ENCODE data around the gene STBD1. TPM values are rescaled to one million over a fixed set of nuclear protein-coding genes. Genes with fewer than 3 reads are reported as not detected.

The STBD1 gene
- total and polyA plus RNA-seq, 9 of the 15 experiments (the other 6 are each of a cell fraction or from before 2014, with no cell fraction given) = 0.08 to 0.64 (median 0.27) TPM; not detected in 2

- no peaks in the 10 kb centered on the region for H4K20me1 ChIP-seq (replicated peaks; ENCODE audit: control insufficient read depth, insufficient read depth, low read length)
- H3K79me2 ChIP-seq (ENCODE audit: control insufficient read depth, insufficient read depth, low read length) = no peaks in the 10 kb centered on the region
- no peak overlapping the region for H3K9ac ChIP-seq (ENCODE audit: insufficient read depth in 1 of 2, low read depth in 2 of 2, low read length in 2 of 2)
- ChIA-PET CTCF (ENCODE audit: low intra/inter-chr PET ratio) (no interaction called here), POLR2A (no interaction called here)
- no peak overlapping the region for H2AFZ ChIP-seq (ENCODE audit: low read depth, low read length)
- H3K4me3 ChIP-seq = no peak overlapping the region
- no peaks in the 10 kb centered on the region for H3K27me3 ChIP-seq (ENCODE audit: control insufficient read depth in 2 of 2, insufficient read depth in 2 of 2, low read length in 2 of 2)
- TF ChIP-seq ZNF316 (IDR thresholded peaks at IDR 0.05) (peak; percentile 56), ARID3B (CRISPR knock-in tag; IDR thresholded peaks at IDR 0.05; ENCODE audit: borderline replicate concordance) (no peak), ARNT (IDR thresholded peaks at IDR 0.05) (no peak), FUS (optimal IDR thresholded peaks at IDR 0.05; ENCODE audit: low read depth, low read length) (no peak), ZNF232 (CRISPR knock-in tag; IDR thresholded peaks at IDR 0.05) (no peak)
- no peaks in the 10 kb centered on the region for H3K9me3 ChIP-seq (replicated peaks; ENCODE audit: control insufficient read depth, insufficient read depth, low read depth, low read length)
- in situ Hi-C loops (cut with MboI) = no loop called here
- no TSS peak for BruUV-seq (replicated peaks)
- no peaks in the 10 kb centered on the region for H3K9me1 ChIP-seq (ENCODE audit: control insufficient read depth, insufficient read depth, low read length)
- H3K36me3 ChIP-seq (ENCODE audit: control insufficient read depth, insufficient read depth, low read length) = no peaks in the 10 kb centered on the region
- intact Hi-C loops (cut with micrococcal nuclease) = loop anchor here (10.0 kb wide), 1 partner anchor 117 kb away; no protein-coding TSS in a partner anchor
- 94% methylated on average over 3 of the region's 3 CpGs for WGBS (ENCODE audit: insufficient coverage, low coverage, missing lambda C conversion rate)
- no peak for ATAC-seq
- H3K4me2 ChIP-seq (ENCODE audit: insufficient read depth, low read length) = no peak overlapping the region
- DNase-seq (ENCODE audit: extremely low read depth in 1 of 4, low spot score in 3 of 4) = no peak
- no peak for FAIRE-seq
- H3K27ac ChIP-seq (ENCODE audit: extremely low read depth, low read depth, low read length) = no peak overlapping the region
- peaks cover 0 to 18% of the 10 kb centered on the region in 2 experiments; a peak in 3 of 5 replicates for H3K4me1 ChIP-seq (replicated peaks in 1 of 2; ENCODE audit: control insufficient read depth in 2 of 2, insufficient read depth in 2 of 2, low read length in 2 of 2)
Measured at GRCh38 chr4:76257824-76258223, 48.7 kb upstream of the STBD1 start.

- ChIA-PET POLR2A (no interaction called here), CTCF (ENCODE audit: low intra/inter-chr PET ratio) (no interaction called here)
- FAIRE-seq (no peak), ATAC-seq (no peak), DNase-seq (ENCODE audit: extremely low read depth in 1 of 4, low spot score in 3 of 4) (no peak)
- no peaks in the 10 kb centered on the region for H3K27me3 ChIP-seq (ENCODE audit: control insufficient read depth in 2 of 2, insufficient read depth in 2 of 2, low read length in 2 of 2)
- H3K4me1 ChIP-seq (replicated peaks in 1 of 2; ENCODE audit: control insufficient read depth in 2 of 2, insufficient read depth in 2 of 2, low read length in 2 of 2) = peaks cover 0 to 12% of the 10 kb centered on the region in 2 experiments; a peak in 3 of 5 replicates
- intact Hi-C loops (cut with micrococcal nuclease) (no loop called here), in situ Hi-C loops (cut with MboI) (no loop called here)
- WGBS (ENCODE audit: insufficient coverage, low coverage, missing lambda C conversion rate) = 21% methylated on average over 1 of the region's 1 CpG
- no peaks in the 10 kb centered on the region for H4K20me1 ChIP-seq (replicated peaks; ENCODE audit: control insufficient read depth, insufficient read depth, low read length)
- no TSS peak for BruUV-seq (replicated peaks)
- no peaks in the 10 kb centered on the region for H3K36me3 ChIP-seq (ENCODE audit: control insufficient read depth, insufficient read depth, low read length)
- H3K9me3 ChIP-seq (replicated peaks; ENCODE audit: control insufficient read depth, insufficient read depth, low read depth, low read length) = no peaks in the 10 kb centered on the region
- no peak overlapping the region for H3K27ac ChIP-seq (ENCODE audit: extremely low read depth, low read depth, low read length)
- no peak overlapping the region for H2AFZ ChIP-seq (ENCODE audit: low read depth, low read length)
- H3K4me2 ChIP-seq (ENCODE audit: insufficient read depth, low read length) = no peak overlapping the region
- H3K9ac ChIP-seq (ENCODE audit: insufficient read depth in 1 of 2, low read depth in 2 of 2, low read length in 2 of 2) = no peak overlapping the region
- no peak overlapping the region for H3K4me3 ChIP-seq
- no peaks in the 10 kb centered on the region for H3K79me2 ChIP-seq (ENCODE audit: control insufficient read depth, insufficient read depth, low read length)
- no peaks in the 10 kb centered on the region for H3K9me1 ChIP-seq (ENCODE audit: control insufficient read depth, insufficient read depth, low read length)
- no peak for TF ChIP-seq RBM22 (IDR thresholded peaks at IDR 0.05; ENCODE audit: low read depth, low read length, poor library complexity, severe bottlenecking)
- no peak for TF ChIP-seq ZNF586 (CRISPR knock-in tag; conservative IDR thresholded peaks at IDR 0.05)
- TF ChIP-seq NFRKB (IDR thresholded peaks at IDR 0.05; ENCODE audit: low read depth) = no peak
- TF ChIP-seq EWSR1 (IDR thresholded peaks at IDR 0.05; ENCODE audit: borderline replicate concordance, low read depth, partially characterized antibody) = no peak
- no peak for TF ChIP-seq FIP1L1 (IDR thresholded peaks at IDR 0.05; ENCODE audit: low read depth, low read length, poor library complexity, severe bottlenecking)
- no peak for TF ChIP-seq PURB (CRISPR knock-in tag; IDR thresholded peaks at IDR 0.05; ENCODE audit: low read depth)
- no peak for TF ChIP-seq GATA2 (CRISPR knock-in tag; IDR thresholded peaks at IDR 0.05)
- no peak for TF ChIP-seq PBX2 (CRISPR knock-in tag; IDR thresholded peaks at IDR 0.05; ENCODE audit: low read depth)
- TF ChIP-seq PBX2 (tag; conservative IDR thresholded peaks at IDR 0.05; ENCODE audit: low read depth) = no peak
Measured at GRCh38 chr4:76260571-76260970, 46.0 kb upstream of the STBD1 start.
